H9 (cell line): Measurements from ENCODE around the gene AKT1S1. TPM values are rescaled to one million over a fixed set of nuclear protein-coding genes. Genes with fewer than 3 reads are reported as not detected.

Experiments
- DNase-seq: peaks from one replicate; pipeline ENCODE4 v3.0.0-alpha.2; 2017
- H2AFZ ChIP-seq: one replicate; pipeline ENCODE4 v1.6.1; 2013; ENCODE audit warnings: mild to moderate bottlenecking, low read length, control low read depth, moderate library complexity
- H2AK5ac ChIP-seq: 2 replicates; pipeline ENCODE4 v1.6.1; 2013; ENCODE audit warnings: low read length, control low read depth, mixed read lengths; ENCODE audit not compliant: insufficient read length
- H2BK120ac ChIP-seq: one replicate; pipeline ENCODE4 v1.6.1; 2013; ENCODE audit warnings: low read depth, mild to moderate bottlenecking, low read length, control low read depth, inconsistent platforms; ENCODE audit not compliant: poor library complexity, severe bottlenecking
- H2BK12ac ChIP-seq: 2 replicates; pipeline ENCODE4 v1.6.1; 2013; ENCODE audit warnings: low read length, control low read depth, mixed read lengths, low read depth; ENCODE audit not compliant: insufficient read length
- H2BK15ac ChIP-seq: 2 replicates; pipeline ENCODE4 v1.6.1; 2013; ENCODE audit warnings: low read depth, low read length, control low read depth
- H2BK20ac ChIP-seq: one replicate; pipeline ENCODE4 v1.6.1; 2013; ENCODE audit warnings: low read depth, mild to moderate bottlenecking, low read length, control low read depth, inconsistent platforms; ENCODE audit not compliant: poor library complexity, severe bottlenecking
- H2BK5ac ChIP-seq: 2 replicates; pipeline ENCODE4 v1.6.1; 2013; ENCODE audit warnings: low read length, control low read depth, mixed read lengths; ENCODE audit not compliant: insufficient read length
- H3K14ac ChIP-seq: 2 replicates; pipeline ENCODE4 v1.6.1; 2013; ENCODE audit warnings: low read length, control low read depth; ENCODE audit not compliant: insufficient read depth
- H3K18ac ChIP-seq: 2 replicates; pipeline ENCODE4 v1.6.1; 2013; ENCODE audit warnings: low read depth, mild to moderate bottlenecking, mixed read lengths, low read length, control low read depth; ENCODE audit not compliant: insufficient read length
- H3K23ac ChIP-seq: 2 replicates; pipeline ENCODE4 v1.6.1; 2013; ENCODE audit warnings: low read length, control low read depth, mixed read lengths, low read depth; ENCODE audit not compliant: insufficient read length
- H3K23me2 ChIP-seq: 2 replicates; pipeline ENCODE4 v1.6.1; 2013; ENCODE audit warnings: low read depth, mild to moderate bottlenecking, mixed read lengths, low read length, control low read depth; ENCODE audit not compliant: insufficient read length, poor library complexity, severe bottlenecking
- H3K27ac ChIP-seq: 2 replicates; pipeline ENCODE4 v1.5.1; 2013; ENCODE audit warnings: low read length, control low read depth, mixed read lengths, low read depth; ENCODE audit not compliant: insufficient read length
- H3K27me3 ChIP-seq: 2 replicates; pipeline ENCODE4 v1.6.1; 2013; ENCODE audit warnings: low read length, control low read depth, inconsistent platforms; ENCODE audit not compliant: insufficient read depth
- H3K4ac ChIP-seq: 2 replicates; pipeline ENCODE4 v1.6.1; 2013; ENCODE audit warnings: low read depth, mild to moderate bottlenecking, control low read depth, inconsistent platforms, low read length, moderate library complexity
- H3K4me1 ChIP-seq: 2 replicates; pipeline ENCODE4 v1.6.1; 2013; ENCODE audit warnings: low read length, control low read depth, inconsistent platforms; ENCODE audit not compliant: insufficient read depth
- H3K4me2 ChIP-seq: 2 replicates; pipeline ENCODE4 v1.6.1; 2013; ENCODE audit warnings: low read length, control low read depth, mixed read lengths; ENCODE audit not compliant: insufficient read length, insufficient read depth
- H3K56ac ChIP-seq: 2 replicates; pipeline ENCODE4 v1.6.1; 2013; ENCODE audit warnings: low read depth, mild to moderate bottlenecking, mixed read lengths, low read length, control low read depth; ENCODE audit not compliant: insufficient read length
- H3K79me1 ChIP-seq: 2 replicates; pipeline ENCODE4 v1.6.1; 2013; ENCODE audit warnings: low read depth, mild to moderate bottlenecking, moderate library complexity, low read length, control low read depth, inconsistent platforms; ENCODE audit not compliant: insufficient read depth, poor library complexity, severe bottlenecking
- H3K79me2 ChIP-seq: 2 replicates; pipeline ENCODE4 v1.6.1; 2013; ENCODE audit warnings: low read length, control low read depth, inconsistent platforms; ENCODE audit not compliant: insufficient read depth
- H3K9ac ChIP-seq: 2 replicates; pipeline ENCODE4 v1.6.1; 2013; ENCODE audit warnings: low read length, control low read depth, mixed read lengths; ENCODE audit not compliant: insufficient read length; ENCODE audit errors: extremely low read depth
- H3K9me3 ChIP-seq: one replicate; pipeline ENCODE4 v1.6.1; 2013; ENCODE audit warnings: low read depth, low read length, inconsistent platforms; ENCODE audit not compliant: control insufficient read depth
- H3T11ph ChIP-seq: one replicate; pipeline ENCODE4 v1.6.1; 2013; ENCODE audit warnings: mild to moderate bottlenecking, low read length, control low read depth, inconsistent platforms
- H4K20me1 ChIP-seq: one replicate; pipeline ENCODE4 v1.6.1; 2013; ENCODE audit not compliant: control insufficient read depth, insufficient read length, insufficient read depth
- H4K5ac ChIP-seq: 2 replicates; pipeline ENCODE4 v1.6.1; 2013; ENCODE audit warnings: low read depth, mild to moderate bottlenecking, mixed read lengths, low read length, control low read depth; ENCODE audit not compliant: insufficient read length
- H4K8ac ChIP-seq: replicated peaks from 2 replicates; pipeline ENCODE4 v1.6.1; 2013; ENCODE audit warnings: low read length, control low read depth, mixed read lengths, low read depth; ENCODE audit not compliant: insufficient read length
- H4K91ac ChIP-seq: 2 replicates; pipeline ENCODE4 v1.6.1; 2013; ENCODE audit warnings: low read depth, mild to moderate bottlenecking, moderate library complexity, mixed read lengths, low read length, control low read depth; ENCODE audit not compliant: insufficient read length
- H3K27ac Mint-ChIP-seq, 3 experiments: 2 replicates in 2 of 3; 3 replicates in 1 of 3; pipeline ENCODE4 v1.8.0; 2020 to 2021; ENCODE audit warnings: mixed read lengths in 3 of 3, mild to moderate bottlenecking in 1 of 3, moderate library complexity in 1 of 3
- H3K27me3 Mint-ChIP-seq: 2 replicates; pipeline ENCODE4 v1.8.0; 2021; ENCODE audit warnings: low read depth, mild to moderate bottlenecking, moderate library complexity, mixed read lengths
- H3K36me3 Mint-ChIP-seq, 3 experiments: 2 replicates in 2 of 3; 3 replicates in 1 of 3; pipeline ENCODE4 v1.8.0; 2020 to 2021; ENCODE audit warnings: low read depth in 3 of 3, mixed read lengths in 3 of 3; ENCODE audit not compliant: insufficient read depth in 1 of 3
- H3K4me1 Mint-ChIP-seq, 2 experiments: 2 replicates each; pipeline ENCODE4 v1.8.0; 2020; ENCODE audit warnings: mixed read lengths in 2 of 2
- H3K4me3 Mint-ChIP-seq, 2 experiments: 2 replicates in 1 of 2; 3 replicates in 1 of 2; pipeline ENCODE4 v1.8.0; 2020 to 2021; ENCODE audit warnings: mild to moderate bottlenecking in 2 of 2, mixed read lengths in 2 of 2, moderate library complexity in 1 of 2
- H3K9me3 Mint-ChIP-seq, 2 experiments: 2 replicates in 1 of 2; 3 replicates in 1 of 2; pipeline ENCODE4 v1.8.0; 2020; ENCODE audit warnings: mild to moderate bottlenecking in 2 of 2, mixed read lengths in 2 of 2, moderate library complexity in 1 of 2
- WGBS: extraction: QIAGEN DNeasy Blood & Tissue Kit; methylation state at CpG from one replicate; pipeline ENCODE4 v1.1.7; 2013; ENCODE audit warnings: missing lambda C conversion rate, low lambda C conversion rate, mixed read lengths; ENCODE audit not compliant: insufficient read length; ENCODE audit errors: extremely low coverage; 5-methylcytosine and 5-hydroxymethylcytosine counted together
- total RNA-seq: library from RNA; stranded (reverse); gene quantifications from 2 replicates; pipeline ENCODE4 v1.2.1, GENCODE V29; 2021
- TF ChIP-seq, protein P1 (sequence below): fragments of 200-600 bp; sonication (generic); conservative IDR thresholded peaks from 3 replicates; pipeline ENCODE4 v1.8.0; 2021; ENCODE audit warnings: antibody characterized with exemption, mild to moderate bottlenecking

The AKT1S1 gene
- total RNA-seq, 1 experiment from 2014 or later, result 43.5 TPM

DNA sequence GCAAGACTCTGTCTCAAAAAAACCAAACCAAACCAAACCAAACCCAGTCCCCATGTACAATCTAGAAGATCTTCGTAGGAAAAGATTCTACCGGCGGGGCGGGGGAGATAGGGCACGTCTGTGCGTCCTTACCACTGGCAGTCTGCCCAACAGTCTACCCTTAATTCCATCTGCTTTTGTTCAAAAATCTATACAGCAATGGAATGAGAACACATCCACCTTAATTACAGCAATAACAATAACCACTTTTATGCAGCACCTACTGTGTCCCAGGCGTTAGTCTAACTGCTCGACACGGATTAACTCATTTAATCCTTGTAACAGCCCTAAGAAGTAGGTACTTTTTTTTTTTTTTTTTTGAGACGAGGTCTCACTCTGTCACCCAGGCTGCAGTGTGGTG, 49.4 kb upstream of the AKT1S1 start:
- Histone ChIP-seq H3K9me3 (no peaks in the 10 kb centered on the region), H2AK5ac (no peak overlapping the region), H3K18ac (no peak overlapping the region), H3K27me3 (no peaks in the 10 kb centered on the region), H3K4ac (no peak overlapping the region), H4K8ac (no peak overlapping the region), H4K91ac (no peak overlapping the region), H3K79me2 (peaks cover 32% of the 10 kb centered on the region; the same call in 1 of the 2 replicates), H4K5ac (no peak overlapping the region), H4K20me1 (peaks cover 2% of the 10 kb centered on the region), H3T11ph (no peak overlapping the region), H3K79me1 (peaks cover 2% of the 10 kb centered on the region), H2BK20ac (no peak overlapping the region), H3K23me2 (peaks cover 10% of the 10 kb centered on the region), H2BK15ac (no peak overlapping the region), H2BK12ac (no peak overlapping the region), H3K14ac (no peak overlapping the region), H3K4me2 (no peak overlapping the region), H3K56ac (no peak overlapping the region), H3K4me1 (no peaks in the 10 kb centered on the region; the same call in 1 of the 2 replicates), H3K23ac (no peak overlapping the region), H2BK5ac (no peak overlapping the region), H2AFZ (no peak overlapping the region), H2BK120ac (no peak overlapping the region), H3K27ac (no peak overlapping the region), H3K9ac (no peak overlapping the region)
- WGBS, result no CpG with 5 or more reads among the region's 10 CpGs
- H3K4me1 Mint-ChIP-seq, result peaks cover 30 to 55% of the 10 kb centered on the region in 2 experiments
- H3K36me3 Mint-ChIP-seq, result peaks cover 43 to 74% (median 61%) of the 10 kb centered on the region in 3 experiments; a peak in 6 of 7 replicates
- TF ChIP-seq, protein P1, sequence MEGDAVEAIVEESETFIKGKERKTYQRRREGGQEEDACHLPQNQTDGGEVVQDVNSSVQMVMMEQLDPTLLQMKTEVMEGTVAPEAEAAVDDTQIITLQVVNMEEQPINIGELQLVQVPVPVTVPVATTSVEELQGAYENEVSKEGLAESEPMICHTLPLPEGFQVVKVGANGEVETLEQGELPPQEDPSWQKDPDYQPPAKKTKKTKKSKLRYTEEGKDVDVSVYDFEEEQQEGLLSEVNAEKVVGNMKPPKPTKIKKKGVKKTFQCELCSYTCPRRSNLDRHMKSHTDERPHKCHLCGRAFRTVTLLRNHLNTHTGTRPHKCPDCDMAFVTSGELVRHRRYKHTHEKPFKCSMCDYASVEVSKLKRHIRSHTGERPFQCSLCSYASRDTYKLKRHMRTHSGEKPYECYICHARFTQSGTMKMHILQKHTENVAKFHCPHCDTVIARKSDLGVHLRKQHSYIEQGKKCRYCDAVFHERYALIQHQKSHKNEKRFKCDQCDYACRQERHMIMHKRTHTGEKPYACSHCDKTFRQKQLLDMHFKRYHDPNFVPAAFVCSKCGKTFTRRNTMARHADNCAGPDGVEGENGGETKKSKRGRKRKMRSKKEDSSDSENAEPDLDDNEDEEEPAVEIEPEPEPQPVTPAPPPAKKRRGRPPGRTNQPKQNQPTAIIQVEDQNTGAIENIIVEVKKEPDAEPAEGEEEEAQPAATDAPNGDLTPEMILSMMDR, result no peak
- peaks cover 3% of the 10 kb centered on the region for H3K27me3 Mint-ChIP-seq
- no peak for DNase-seq
- peaks cover 0 to 4% of the 10 kb centered on the region in 2 experiments; a peak in 3 of 5 replicates for H3K9me3 Mint-ChIP-seq
- peak overlapping the region; percentile 7 to 46; a peak in 2 of 5 replicates for H3K4me3 Mint-ChIP-seq
- H3K27ac Mint-ChIP-seq, result no peak overlapping the region; a peak in 1 of 7 replicates
